Hepatocyte (in vitro differentiated cells): ENCODE results near the gene KPNA6. TPM values are rescaled to one million over a fixed set of nuclear protein-coding genes. Genes with fewer than 3 reads are reported as not detected.
"Not testable (repeated sequence)": the region's sequence is repeated elsewhere in the genome, so short reads cannot be mapped to it uniquely, and the experiment has no call there.

ENCODE experiments used
- DNase-seq: peaks from one replicate; pipeline ENCODE4 v3.0.0-alpha.2; 2016; ENCODE audit warnings: low spot score
- H2AFZ ChIP-seq: fragments of 200-600 bp; sonication (generic); 2 replicates; pipeline ENCODE4 v1.6.0; 2016; ENCODE audit warnings: antibody characterized with exemption, mild to moderate bottlenecking
- H3K27ac ChIP-seq: fragments of 200-600 bp; sonication (generic); 2 replicates; pipeline ENCODE4 v1.5.1; 2016; ENCODE audit warnings: mild to moderate bottlenecking
- H3K27me3 ChIP-seq: fragments of 200-600 bp; sonication (generic); 2 replicates; pipeline ENCODE4 v1.6.1; 2016
- H3K36me3 ChIP-seq: fragments of 200-600 bp; sonication (generic); replicated peaks from 2 replicates; pipeline ENCODE4 v1.5.1; 2016; ENCODE audit warnings: low read depth; ENCODE audit not compliant: insufficient read depth
- H3K4me1 ChIP-seq: fragments of 200-600 bp; sonication (generic); 2 replicates; pipeline ENCODE4 v1.5.1; 2016; ENCODE audit warnings: mild to moderate bottlenecking, moderate library complexity; ENCODE audit not compliant: insufficient read depth
- H3K4me2 ChIP-seq: fragments of 200-600 bp; sonication (generic); 2 replicates; pipeline ENCODE4 v1.6.0; 2016
- H3K4me3 ChIP-seq: fragments of 200-600 bp; sonication (generic); 2 replicates; pipeline ENCODE4 v1.5.1; 2016; ENCODE audit warnings: mild to moderate bottlenecking
- H3K79me2 ChIP-seq: fragments of 200-600 bp; sonication (generic); 2 replicates; pipeline ENCODE4 v1.6.0; 2017; ENCODE audit warnings: mild to moderate bottlenecking
- H3K9me2 ChIP-seq: fragments of 200-600 bp; sonication (generic); replicated peaks from 2 replicates; pipeline ENCODE4 v1.6.0; 2017; ENCODE audit warnings: mild to moderate bottlenecking; ENCODE audit not compliant: insufficient read depth
- H3K9me3 ChIP-seq: fragments of 200-600 bp; sonication (generic); 2 replicates; pipeline ENCODE4 v1.5.1; 2016; ENCODE audit warnings: low read depth, mild to moderate bottlenecking
- H4K20me1 ChIP-seq: fragments of 200-600 bp; sonication (generic); 2 replicates; pipeline ENCODE4 v1.6.0; 2016; ENCODE audit warnings: mild to moderate bottlenecking; ENCODE audit not compliant: insufficient read depth, poor library complexity, severe bottlenecking
- EZH2 ChIP-seq: fragments of 200-600 bp; sonication (generic); IDR thresholded peaks from 2 replicates; pipeline ENCODE4 v1.6.1; 2016; ENCODE audit warnings: antibody characterized with exemption, mild to moderate bottlenecking, borderline replicate concordance
- EZH2phosphoT487 ChIP-seq: fragments of 200-600 bp; sonication (generic); IDR thresholded peaks from one replicate; pipeline ENCODE4 v1.6.1; 2018; ENCODE audit warnings: antibody characterized with exemption, mild to moderate bottlenecking, low read depth, moderate library complexity; ENCODE audit not compliant: unreplicated experiment, severe bottlenecking
- WGBS: methylation state at CpG from one replicate; pipeline ENCODE4 v1.1.6; 2016; ENCODE audit warnings: low lambda C conversion rate; ENCODE audit errors: missing lambda C conversion rate; 5-methylcytosine and 5-hydroxymethylcytosine counted together
- polyA plus RNA-seq: library from polyadenylated mRNA; unstranded; fragments of >200 nt; fragmentation: Nextera tagmentation; extraction: Ambion mirVana; gene quantifications from 2 replicates; pipeline ENCODE4 v1.2.1, GENCODE V29; 2016
- total RNA-seq: library from RNA; depleted of rRNA; stranded (reverse); fragments of >200 nt; gene quantifications from 2 replicates; pipeline ENCODE4 v1.2.3, GENCODE V29; 2014
- TF ChIP-seq, protein P1 (sequence below): fragments of 200-600 bp; sonication (generic); IDR thresholded peaks from 2 replicates; pipeline ENCODE4 v1.5.1; 2016; ENCODE audit warnings: antibody characterized with exemption, mild to moderate bottlenecking; ENCODE audit not compliant: poor library complexity

KPNA6 gene
- total and polyA plus RNA-seq, 2 experiments from 2014 or later = 30.3 to 48.5 TPM

DNA sequence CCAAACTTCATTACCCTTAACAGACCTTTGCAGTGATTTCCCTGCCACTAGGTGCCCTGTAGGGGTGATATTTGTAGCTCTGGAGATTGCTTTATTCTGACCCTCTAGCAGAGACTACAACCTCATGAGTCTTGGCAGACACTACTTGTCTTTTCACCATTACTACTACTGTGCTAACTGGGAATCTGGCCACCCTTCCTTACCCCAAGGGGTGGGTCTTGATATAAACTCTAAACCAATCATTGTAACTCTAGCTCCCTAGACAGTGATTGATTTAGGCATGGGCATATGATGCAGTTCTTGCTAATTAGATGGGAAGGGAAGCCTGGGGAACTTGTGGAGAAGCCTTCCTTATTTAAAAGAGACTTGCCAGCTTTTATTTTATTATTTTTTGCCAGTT is 3.9 kb downstream of the KPNA6 start:
- Histone ChIP-seq H2AFZ (no peak overlapping the region), H3K79me2 (peaks cover 84% of the 10 kb centered on the region), H4K20me1 (peaks cover 75% of the 10 kb centered on the region), H3K36me3 (no peaks in the 10 kb centered on the region), H3K4me2 (no peak overlapping the region), H3K27ac (no peak overlapping the region), H3K27me3 (no peaks in the 10 kb centered on the region), H3K4me3 (no peak overlapping the region), H3K9me2 (no peaks in the 10 kb centered on the region), H3K4me1 (peaks cover 10% of the 10 kb centered on the region), H3K9me3 (no peaks in the 10 kb centered on the region)
- TF ChIP-seq EZH2 (no peak), EZH2phosphoT487 (no peak)
- TF ChIP-seq, protein P1, sequence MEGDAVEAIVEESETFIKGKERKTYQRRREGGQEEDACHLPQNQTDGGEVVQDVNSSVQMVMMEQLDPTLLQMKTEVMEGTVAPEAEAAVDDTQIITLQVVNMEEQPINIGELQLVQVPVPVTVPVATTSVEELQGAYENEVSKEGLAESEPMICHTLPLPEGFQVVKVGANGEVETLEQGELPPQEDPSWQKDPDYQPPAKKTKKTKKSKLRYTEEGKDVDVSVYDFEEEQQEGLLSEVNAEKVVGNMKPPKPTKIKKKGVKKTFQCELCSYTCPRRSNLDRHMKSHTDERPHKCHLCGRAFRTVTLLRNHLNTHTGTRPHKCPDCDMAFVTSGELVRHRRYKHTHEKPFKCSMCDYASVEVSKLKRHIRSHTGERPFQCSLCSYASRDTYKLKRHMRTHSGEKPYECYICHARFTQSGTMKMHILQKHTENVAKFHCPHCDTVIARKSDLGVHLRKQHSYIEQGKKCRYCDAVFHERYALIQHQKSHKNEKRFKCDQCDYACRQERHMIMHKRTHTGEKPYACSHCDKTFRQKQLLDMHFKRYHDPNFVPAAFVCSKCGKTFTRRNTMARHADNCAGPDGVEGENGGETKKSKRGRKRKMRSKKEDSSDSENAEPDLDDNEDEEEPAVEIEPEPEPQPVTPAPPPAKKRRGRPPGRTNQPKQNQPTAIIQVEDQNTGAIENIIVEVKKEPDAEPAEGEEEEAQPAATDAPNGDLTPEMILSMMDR = no peak
- no peak for DNase-seq

DNA sequence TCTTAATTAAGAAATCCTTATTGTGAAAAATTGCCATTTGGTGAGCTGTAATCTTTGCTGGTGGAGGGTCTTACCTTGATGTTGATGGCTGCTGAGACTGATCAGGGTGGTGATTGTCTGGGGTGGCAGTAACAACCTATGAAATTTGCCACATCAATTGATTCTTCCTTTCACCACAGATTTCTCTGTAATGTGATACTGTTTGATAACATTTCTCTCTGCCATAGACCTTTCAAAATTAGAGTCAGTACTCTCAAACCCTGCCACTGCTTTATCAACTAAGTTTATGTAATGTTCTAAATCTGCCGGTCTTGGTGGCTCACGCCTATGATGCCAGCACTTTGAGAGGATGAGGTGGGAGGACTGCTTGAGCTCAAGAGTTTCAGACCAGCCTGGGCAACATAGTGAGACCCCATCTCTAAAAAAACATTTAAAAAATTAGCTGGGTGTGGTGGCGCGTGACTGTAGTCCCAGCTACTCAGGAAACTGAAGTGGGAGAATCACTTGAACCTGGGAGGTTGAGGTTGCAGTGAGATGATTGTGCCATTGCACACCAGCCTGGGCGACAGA is 5.0 kb downstream of the KPNA6 start:
- no peak overlapping the region for H3K27ac ChIP-seq
- H3K9me2 ChIP-seq = no peaks in the 10 kb centered on the region
- no peak for DNase-seq
- H2AFZ ChIP-seq = no peak overlapping the region
- H3K36me3 ChIP-seq = no peaks in the 10 kb centered on the region
- no peak overlapping the region for H3K4me3 ChIP-seq
- H3K79me2 ChIP-seq = peaks cover 95% of the 10 kb centered on the region
- no peak overlapping the region for H3K4me2 ChIP-seq
- peaks cover 86% of the 10 kb centered on the region for H4K20me1 ChIP-seq
- no peaks in the 10 kb centered on the region for H3K9me3 ChIP-seq
- TF ChIP-seq, protein P1 = no peak
- H3K27me3 ChIP-seq = no peaks in the 10 kb centered on the region
- WGBS = 92% methylated on average over 5 of the region's 5 CpGs
- H3K4me1 ChIP-seq = peaks cover 10% of the 10 kb centered on the region

DNA sequence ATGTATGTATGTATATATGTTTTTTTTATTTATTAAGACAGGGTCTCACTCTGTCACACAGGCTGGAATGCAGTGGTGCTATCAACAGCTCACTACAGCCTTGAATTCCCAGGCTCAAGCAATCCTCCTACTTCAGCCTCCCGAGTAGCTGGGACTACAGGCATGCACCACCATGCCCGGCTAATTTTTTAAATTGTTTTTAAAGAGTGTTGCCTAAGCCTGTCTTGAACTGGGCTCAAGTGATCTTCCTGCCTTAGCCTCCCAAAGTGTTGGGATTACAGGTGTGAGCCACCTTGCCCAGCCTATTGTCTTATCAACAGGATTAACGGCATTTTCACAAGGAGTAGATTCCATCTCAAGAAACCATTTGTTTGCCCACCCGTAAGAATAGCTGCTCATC is 5.6 kb downstream of the KPNA6 start:
- 90% methylated on average over 4 of the region's 4 CpGs for WGBS
- H3K9me2 ChIP-seq, H3K27ac ChIP-seq, H3K4me1 ChIP-seq, H3K4me3 ChIP-seq, DNase-seq, H3K36me3 ChIP-seq, H3K27me3 ChIP-seq, H2AFZ ChIP-seq, H3K4me2 ChIP-seq, H3K9me3 ChIP-seq: not testable (repeated sequence)
- H3K79me2 ChIP-seq = peaks cover 99% of the 10 kb centered on the region
- peaks cover 91% of the 10 kb centered on the region for H4K20me1 ChIP-seq

DNA sequence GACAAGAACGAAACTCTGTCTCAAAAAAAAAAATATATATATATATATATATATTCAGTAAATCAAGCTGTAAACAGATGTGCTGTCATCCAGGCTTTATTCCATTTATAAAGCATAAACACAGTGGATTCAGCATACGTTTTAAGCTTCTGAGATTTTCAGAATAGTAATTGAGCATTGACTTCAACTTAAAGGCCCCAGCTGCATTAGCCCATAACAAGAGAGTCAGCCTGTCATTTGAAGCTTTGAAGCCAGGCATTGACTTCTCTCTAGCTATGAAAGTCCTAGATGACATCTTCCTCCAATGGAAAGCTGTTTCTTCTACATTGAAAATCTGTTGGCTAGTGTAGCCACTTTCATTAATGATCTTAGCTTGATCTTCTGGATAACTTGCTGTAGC is 6.6 kb downstream of the KPNA6 start:
- peaks cover 10% of the 10 kb centered on the region for H3K4me1 ChIP-seq
- no peaks in the 10 kb centered on the region for H3K27me3 ChIP-seq
- DNase-seq = no peak
- no peak for TF ChIP-seq EZH2
- no peak for TF ChIP-seq EZH2phosphoT487
- TF ChIP-seq, protein P1 = no peak
- 81% methylated on average over 2 of the region's 2 CpGs for WGBS
- H3K4me2 ChIP-seq = no peak overlapping the region
- H4K20me1 ChIP-seq = peaks cover 99% of the 10 kb centered on the region
- H3K27ac ChIP-seq = no peak overlapping the region
- peaks cover 100% of the 10 kb centered on the region for H3K79me2 ChIP-seq
- no peaks in the 10 kb centered on the region for H3K9me2 ChIP-seq
- no peaks in the 10 kb centered on the region for H3K36me3 ChIP-seq
- H2AFZ ChIP-seq = no peak overlapping the region
- no peaks in the 10 kb centered on the region for H3K9me3 ChIP-seq
- H3K4me3 ChIP-seq = no peak overlapping the region
